Transverse colon (tissue), 4 donors: ENCODE data around the gene POMGNT1. TPM values are rescaled to one million over a fixed set of nuclear protein-coding genes. Genes with fewer than 3 reads are reported as not detected.

Source experiments
- DNase-seq: peaks from one replicate; pipeline ENCODE4 v3.0.0-alpha.2; 2019
- H3K27ac ChIP-seq, 4 donors: fragments of 200-600 bp; sonication (generic); 2 replicates each; pipeline ENCODE4 v1.5.1; 2016 to 2018; ENCODE audit warnings: inconsistent platforms in 4 of 4
- H3K27me3 ChIP-seq: fragments of 200-600 bp; sonication (generic); 2 replicates; pipeline ENCODE4 v1.5.1; 2017; ENCODE audit warnings: inconsistent platforms
- H3K36me3 ChIP-seq, 4 donors: fragments of 200-600 bp; sonication (generic); 2 replicates each; pipeline ENCODE4 v1.5.1; 2017 to 2019; ENCODE audit warnings: inconsistent platforms in 4 of 4
- H3K4me1 ChIP-seq, 4 donors: fragments of 200-600 bp; sonication (generic); 2 replicates each; pipeline ENCODE4 v1.5.1; 2017 to 2020; ENCODE audit warnings: inconsistent platforms in 4 of 4
- H3K4me3 ChIP-seq, 4 donors: fragments of 200-600 bp; sonication (generic); 1 replicate in 1 of 4; 2 replicates in 3 of 4; pipeline versions ENCODE4 v1.5.1 to v1.6.1; 2017 to 2019; ENCODE audit warnings: inconsistent platforms in 4 of 4
- H3K9me3 ChIP-seq, 2 donors: fragments of 200-600 bp; sonication (generic); 2 replicates each; pipeline ENCODE4 v1.5.1; 2017 to 2019; ENCODE audit warnings: inconsistent platforms in 2 of 2
- EP300 ChIP-seq: sonication (generic); formaldehyde crosslinking; IDR thresholded peaks from one replicate; pipeline ENCODE4 v1.6.1; 2017; ENCODE audit warnings: antibody characterized with exemption, low read depth
- POLR2A ChIP-seq: fragments of 450-650 bp; IDR thresholded peaks from one replicate; pipeline ENCODE4 v1.6.1; 2016; ENCODE audit warnings: antibody characterized with exemption, mild to moderate bottlenecking, moderate library complexity
- POLR2AphosphoS5 ChIP-seq, 3 donors: sonication (generic); formaldehyde crosslinking; IDR thresholded peaks; one replicate each; pipeline ENCODE4 v1.6.1; 2016; ENCODE audit warnings: antibody characterized with exemption in 3 of 3
- WGBS, 2 donors: methylation state at CpG; one replicate each; pipeline ENCODE4 v1.1.5; 2018; ENCODE audit warnings: low coverage in 1 of 2; 5-methylcytosine and 5-hydroxymethylcytosine counted together
- in situ Hi-C, 4 donors: fragments of 200-750 bp; cut with MboI; loops; one replicate each; pipeline versions ENCODE4 v1.15.0 to v1.15.1; 2017; ENCODE audit warnings: low sequenced_read_pairs in 3 of 4, low pct_ligation_motif_present in 1 of 4, low pct_unique_long_range_greater_than_20kb in 1 of 4
- intact Hi-C: fragments of 100-400 bp; cut with DNase I; formaldehyde crosslinking; loops from one replicate; pipeline ENCODE4 v1.15.1; 2023; ENCODE audit warnings: low total_unique reads
- total RNA-seq, 4 donors: library from RNA; depleted of rRNA; stranded (reverse); fragments of >200 nt; gene quantifications; one replicate each; pipeline ENCODE4 v1.1.0, GENCODE V29; 2016
- TF ChIP-seq, protein P1 (sequence below), 5 experiments: fragments of 200-600 bp in 3 of 5; fragments of 450-650 bp in 2 of 5; sonication (generic) in 3 of 5; IDR thresholded peaks; 1 replicate in 2 of 5; 2 replicates in 3 of 5; pipeline ENCODE4 v1.5.1; 2016 to 2017; ENCODE audit warnings: antibody characterized with exemption in 5 of 5, inconsistent platforms in 3 of 5, mild to moderate bottlenecking in 2 of 5, moderate library complexity in 1 of 5

POMGNT1 gene
- total RNA-seq, 4 donors from 2014 or later = 13.3 to 35.5 (median 27.6) TPM

DNA sequence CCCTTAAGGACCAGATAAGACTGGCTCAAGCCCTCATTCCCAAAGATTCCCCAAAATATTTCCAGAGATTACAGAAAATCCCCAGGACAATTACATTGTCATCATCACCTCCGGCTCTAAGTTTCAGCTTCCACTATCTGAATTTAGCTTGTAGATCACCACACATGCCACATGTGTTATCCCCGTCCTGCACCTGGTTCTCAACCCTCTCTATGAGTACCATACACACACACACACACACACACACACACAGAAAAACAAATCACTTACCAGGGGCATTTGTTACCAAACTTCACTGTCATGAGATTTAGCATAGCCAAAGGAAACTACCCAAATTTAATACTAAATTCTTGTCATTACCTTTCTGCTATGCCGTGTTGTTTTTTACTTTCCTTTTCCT, 38.7 kb downstream of the POMGNT1 start:
- no peaks in the 10 kb centered on the region for H3K36me3 ChIP-seq
- 64 to 93% methylated on average over 3 of the region's 3 CpGs for WGBS, 2 donors
- DNase-seq = no peak
- in situ Hi-C loops = no loop called here
- H3K9me3 ChIP-seq = no peaks in the 10 kb centered on the region
- H3K27ac ChIP-seq = no peak overlapping the region
- intact Hi-C loops = no loop called here
- H3K4me3 ChIP-seq = no peak overlapping the region
- no peaks in the 10 kb centered on the region for H3K27me3 ChIP-seq
- no peaks in the 10 kb centered on the region for H3K4me1 ChIP-seq
- TF ChIP-seq POLR2AphosphoS5 (IDR thresholded peaks at IDR 0.05) = no peak
- no peak for TF ChIP-seq POLR2A
- TF ChIP-seq, protein P1, sequence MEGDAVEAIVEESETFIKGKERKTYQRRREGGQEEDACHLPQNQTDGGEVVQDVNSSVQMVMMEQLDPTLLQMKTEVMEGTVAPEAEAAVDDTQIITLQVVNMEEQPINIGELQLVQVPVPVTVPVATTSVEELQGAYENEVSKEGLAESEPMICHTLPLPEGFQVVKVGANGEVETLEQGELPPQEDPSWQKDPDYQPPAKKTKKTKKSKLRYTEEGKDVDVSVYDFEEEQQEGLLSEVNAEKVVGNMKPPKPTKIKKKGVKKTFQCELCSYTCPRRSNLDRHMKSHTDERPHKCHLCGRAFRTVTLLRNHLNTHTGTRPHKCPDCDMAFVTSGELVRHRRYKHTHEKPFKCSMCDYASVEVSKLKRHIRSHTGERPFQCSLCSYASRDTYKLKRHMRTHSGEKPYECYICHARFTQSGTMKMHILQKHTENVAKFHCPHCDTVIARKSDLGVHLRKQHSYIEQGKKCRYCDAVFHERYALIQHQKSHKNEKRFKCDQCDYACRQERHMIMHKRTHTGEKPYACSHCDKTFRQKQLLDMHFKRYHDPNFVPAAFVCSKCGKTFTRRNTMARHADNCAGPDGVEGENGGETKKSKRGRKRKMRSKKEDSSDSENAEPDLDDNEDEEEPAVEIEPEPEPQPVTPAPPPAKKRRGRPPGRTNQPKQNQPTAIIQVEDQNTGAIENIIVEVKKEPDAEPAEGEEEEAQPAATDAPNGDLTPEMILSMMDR (IDR thresholded peaks at IDR 0.05) = no peak
- TF ChIP-seq EP300 = no peak

DNA sequence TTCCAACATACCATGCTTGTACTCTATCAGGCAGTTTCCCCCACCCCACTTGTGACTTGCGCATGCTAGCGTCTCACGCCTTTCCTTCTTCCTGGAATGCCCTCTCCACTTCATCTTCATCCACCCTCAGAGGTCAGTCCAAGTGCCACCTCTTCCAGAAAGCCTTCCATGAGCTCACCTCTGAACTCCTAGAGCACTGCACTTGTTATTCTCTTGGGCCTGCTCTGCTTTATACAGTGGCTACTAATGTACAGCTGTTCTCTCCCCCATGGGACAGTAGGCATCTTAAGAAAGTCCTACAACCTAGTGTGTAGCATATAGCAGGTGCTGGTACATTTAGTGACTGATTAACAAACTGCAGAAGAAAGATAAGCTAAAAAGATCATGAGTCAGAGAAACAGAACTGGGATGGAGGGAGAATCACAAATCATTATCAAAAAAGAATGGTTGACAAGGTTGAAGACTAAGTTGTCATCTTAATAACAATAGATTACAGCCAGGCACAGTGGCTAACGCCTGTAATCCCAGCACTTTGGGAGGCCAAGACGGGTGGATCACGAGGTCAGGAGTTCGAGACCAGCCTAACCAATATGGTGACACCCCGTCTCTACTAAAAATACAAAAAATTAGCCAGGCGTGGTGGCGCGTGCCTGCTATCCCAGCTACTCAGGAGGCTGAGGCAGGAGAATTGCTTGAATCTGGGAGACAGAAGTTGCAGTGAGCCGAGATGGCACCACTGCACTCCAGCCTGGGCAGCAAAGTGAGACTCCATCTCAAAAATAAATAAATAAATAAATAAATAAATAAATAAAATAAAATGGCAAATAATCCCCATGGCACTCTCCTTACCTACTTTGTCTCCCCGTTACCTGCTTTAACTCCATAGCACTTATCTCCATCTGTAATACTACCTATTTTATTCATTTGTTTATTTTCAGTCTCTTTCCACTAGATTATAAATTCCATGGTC, 39.6 kb downstream of the POMGNT1 start:
- Histone ChIP-seq H3K4me3 (no peak overlapping the region), H3K27ac (no peak overlapping the region), H3K4me1 (no peaks in the 10 kb centered on the region), H3K36me3 (no peaks in the 10 kb centered on the region), H3K9me3 (no peaks in the 10 kb centered on the region), H3K27me3 (no peaks in the 10 kb centered on the region)
- 88 to 89% methylated on average over 12 to 13 of the region's 13 CpGs for WGBS, 2 donors
- DNase-seq = no peak
- intact Hi-C loops (no loop called here), in situ Hi-C loops (no loop called here)
- no peak for TF ChIP-seq EP300
- TF ChIP-seq POLR2AphosphoS5 (IDR thresholded peaks at IDR 0.05) = no peak
- TF ChIP-seq, protein P1 (IDR thresholded peaks at IDR 0.05) = no peak
- no peak for TF ChIP-seq POLR2A

DNA sequence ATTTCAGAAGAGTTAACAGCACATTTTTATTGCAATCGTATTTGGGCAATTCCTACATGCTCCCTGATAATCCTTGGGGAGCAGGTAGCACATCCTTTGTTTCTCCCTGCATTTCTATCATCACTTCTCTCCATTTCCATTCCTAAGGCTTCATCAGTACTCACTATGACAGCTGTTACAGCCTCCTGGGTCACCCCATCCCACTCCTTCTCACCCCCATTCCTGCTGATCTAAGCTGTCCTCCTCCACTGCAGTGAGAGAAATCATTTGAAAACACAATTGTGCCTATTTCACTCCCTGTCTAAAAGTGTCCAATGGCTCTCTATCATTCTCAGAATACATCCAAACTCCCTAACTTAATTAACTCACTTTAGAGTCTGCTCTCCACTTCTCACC, 40.3 kb downstream of the POMGNT1 start:
- H3K36me3 ChIP-seq = no peaks in the 10 kb centered on the region
- H3K27ac ChIP-seq = no peak overlapping the region
- DNase-seq = no peak
- WGBS, 2 donors = 91 to 100% methylated on average over 1 of the region's 1 CpG
- intact Hi-C loops = no loop called here
- H3K9me3 ChIP-seq = no peaks in the 10 kb centered on the region
- no peaks in the 10 kb centered on the region for H3K4me1 ChIP-seq
- TF ChIP-seq POLR2AphosphoS5 (IDR thresholded peaks at IDR 0.05) (no peak), EP300 (no peak), POLR2A (no peak)
- TF ChIP-seq, protein P1 (IDR thresholded peaks at IDR 0.05) = no peak
- no peaks in the 10 kb centered on the region for H3K27me3 ChIP-seq
- no peak overlapping the region for H3K4me3 ChIP-seq
- in situ Hi-C loops = no loop called here

DNA sequence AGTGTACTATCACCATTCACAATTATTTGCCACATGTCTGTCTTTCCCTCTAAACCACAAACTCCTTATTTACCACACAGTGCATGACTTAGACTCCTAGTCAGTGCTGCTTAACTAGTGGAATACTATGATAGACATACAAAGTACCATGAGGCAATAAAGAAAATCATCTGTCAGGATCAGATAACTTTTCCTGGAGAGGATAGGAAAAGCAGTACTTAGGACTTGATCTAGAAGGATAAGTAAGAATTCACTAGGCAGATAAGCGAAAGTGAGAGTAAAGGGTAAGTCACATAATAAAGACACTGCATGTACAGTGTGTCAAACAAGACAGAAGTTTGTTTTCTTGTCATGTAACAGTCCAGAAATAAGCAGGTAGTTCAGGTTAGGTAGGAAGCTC, 44.5 kb downstream of the POMGNT1 start:
- H3K36me3 ChIP-seq = no peaks in the 10 kb centered on the region
- no peaks in the 10 kb centered on the region for H3K9me3 ChIP-seq
- no peaks in the 10 kb centered on the region for H3K27me3 ChIP-seq
- intact Hi-C loops = no loop called here
- no peak overlapping the region for H3K4me3 ChIP-seq
- H3K27ac ChIP-seq = no peak overlapping the region
- no peaks in the 10 kb centered on the region for H3K4me1 ChIP-seq
- 90 to 92% methylated on average over 1 of the region's 1 CpG for WGBS, 2 donors
- DNase-seq = no peak
- TF ChIP-seq EP300 = no peak
- no peak for TF ChIP-seq POLR2A
- TF ChIP-seq POLR2AphosphoS5 (IDR thresholded peaks at IDR 0.05) = no peak
- TF ChIP-seq, protein P1 (IDR thresholded peaks at IDR 0.05) = no peak
- in situ Hi-C loops = no loop called here
